Right forelimb (tissue), 1 donor: ENCODE data around the gene MAPK6.
"Not testable (repeated sequence)": the region's sequence is repeated elsewhere in the genome, so short reads cannot be mapped to it uniquely, and the experiment has no call there.

Source experiments
- DNase-seq: peaks from one replicate; pipeline ENCODE4 v3.0.0-alpha.2; 2018

MAPK6 gene

DNA sequence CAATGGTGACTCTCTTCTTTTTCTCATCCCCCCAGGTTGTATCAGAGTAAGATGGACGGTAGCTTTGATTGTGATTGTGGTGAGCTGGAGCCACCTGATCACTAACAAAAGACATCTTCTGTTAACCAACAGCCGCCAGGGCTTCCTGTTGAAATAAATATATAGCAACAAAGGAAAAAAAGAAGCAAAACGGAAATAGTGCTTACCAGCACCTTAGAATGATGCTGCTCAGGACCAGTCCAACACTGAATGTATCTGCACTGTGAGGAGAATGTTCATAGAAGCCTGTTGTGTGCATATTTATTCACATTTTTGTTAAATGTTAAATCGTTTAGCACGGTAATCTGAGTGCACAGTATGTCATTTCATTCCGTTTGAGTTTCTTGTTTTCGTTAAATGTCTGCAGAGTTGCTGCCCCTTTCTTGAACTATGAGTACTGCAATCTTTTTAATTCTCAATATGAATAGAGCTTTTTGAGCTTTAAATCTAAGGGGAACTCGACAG is 26.8 kb downstream of the MAPK6 start:
- not testable (repeated sequence) for DNase-seq

DNA sequence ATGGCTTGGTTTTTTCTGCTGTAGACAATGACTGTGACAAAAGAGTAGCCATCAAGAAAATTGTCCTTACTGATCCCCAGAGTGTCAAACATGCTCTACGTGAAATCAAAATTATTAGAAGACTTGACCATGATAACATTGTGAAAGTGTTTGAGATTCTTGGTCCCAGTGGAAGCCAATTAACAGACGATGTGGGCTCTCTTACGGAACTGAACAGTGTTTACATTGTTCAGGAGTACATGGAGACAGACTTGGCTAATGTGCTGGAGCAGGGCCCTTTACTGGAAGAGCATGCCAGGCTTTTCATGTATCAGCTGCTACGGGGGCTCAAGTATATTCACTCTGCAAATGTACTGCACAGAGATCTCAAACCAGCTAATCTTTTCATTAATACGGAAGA is 27.5 kb downstream of the MAPK6 start:
- not testable (repeated sequence) for DNase-seq

- no peak for DNase-seq
These were observed 31.4 kb downstream of the MAPK6 start for GRCh38 chr15:52050416-52050815.

- DNase-seq: no peak
These were observed 33.3 kb downstream of the MAPK6 start for GRCh38 chr15:52052066-52052935.

DNA sequence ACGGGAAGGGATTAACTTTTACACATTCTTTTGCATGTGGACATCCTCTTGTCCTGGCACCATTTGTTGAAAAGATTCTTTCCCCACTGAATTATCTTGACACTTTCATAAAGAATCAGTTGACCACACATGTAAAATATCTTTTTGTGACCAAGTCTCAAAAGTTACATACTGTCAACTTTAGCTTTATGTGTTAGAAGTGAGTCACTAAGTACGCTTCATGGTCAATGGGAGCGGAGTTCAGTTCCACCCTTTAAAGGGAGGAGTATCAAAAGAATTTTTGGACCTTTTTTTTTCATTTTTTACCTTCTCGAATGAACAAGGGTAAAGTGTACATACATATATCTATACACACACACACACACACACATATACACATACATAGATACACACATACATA is 35.4 kb downstream of the MAPK6 start:
- no peak for DNase-seq

DNA sequence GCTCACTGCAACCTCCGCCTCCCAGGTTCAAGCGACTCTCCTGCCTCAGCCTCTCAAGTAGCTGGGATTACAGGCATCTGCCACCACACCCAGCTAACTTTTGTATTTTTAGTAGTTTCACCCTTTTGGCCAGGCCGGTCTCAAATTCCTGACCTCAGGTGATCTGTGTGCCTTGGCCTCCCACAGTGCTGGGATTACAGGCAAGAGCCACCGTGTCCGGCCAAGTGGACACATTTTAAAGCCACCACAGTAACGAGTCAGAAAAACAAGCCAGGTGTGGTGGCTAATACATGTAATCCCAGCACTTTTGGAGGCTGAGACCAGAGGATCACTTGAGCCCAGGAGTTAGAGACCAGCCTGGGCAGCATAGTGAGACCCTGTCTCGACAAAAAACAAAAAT is 35.8 kb downstream of the MAPK6 start:
- DNase-seq: not testable (repeated sequence)

GRCh38 chr15:52056001-52056400 is 37.0 kb downstream of the MAPK6 start:
- no peak for DNase-seq

DNA sequence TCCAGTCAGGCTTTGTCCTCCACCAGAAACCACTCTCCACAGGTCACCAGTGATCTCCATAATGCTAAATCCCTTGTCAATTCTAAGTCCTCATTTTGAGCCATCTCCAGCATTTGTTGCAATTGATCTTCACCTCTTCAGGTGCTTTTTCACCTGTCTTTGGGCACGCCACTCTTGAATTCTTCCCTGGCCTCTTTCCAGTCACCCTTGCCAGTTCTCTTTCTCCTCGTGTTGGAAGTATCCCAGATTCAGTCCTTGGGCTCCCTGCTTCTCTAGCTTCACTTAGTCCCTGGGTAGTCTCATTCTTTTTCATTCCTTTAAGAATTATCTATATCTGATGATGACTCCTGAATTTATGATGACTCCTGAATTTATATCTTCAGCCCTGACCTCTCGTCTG is 37.5 kb downstream of the MAPK6 start:
- DNase-seq: no peak

GRCh38 chr15:52057996-52058395 is 39.0 kb downstream of the MAPK6 start:
- no peak for DNase-seq

GRCh38 chr15:52060501-52060900 is 41.5 kb downstream of the MAPK6 start:
- DNase-seq: no peak

DNA sequence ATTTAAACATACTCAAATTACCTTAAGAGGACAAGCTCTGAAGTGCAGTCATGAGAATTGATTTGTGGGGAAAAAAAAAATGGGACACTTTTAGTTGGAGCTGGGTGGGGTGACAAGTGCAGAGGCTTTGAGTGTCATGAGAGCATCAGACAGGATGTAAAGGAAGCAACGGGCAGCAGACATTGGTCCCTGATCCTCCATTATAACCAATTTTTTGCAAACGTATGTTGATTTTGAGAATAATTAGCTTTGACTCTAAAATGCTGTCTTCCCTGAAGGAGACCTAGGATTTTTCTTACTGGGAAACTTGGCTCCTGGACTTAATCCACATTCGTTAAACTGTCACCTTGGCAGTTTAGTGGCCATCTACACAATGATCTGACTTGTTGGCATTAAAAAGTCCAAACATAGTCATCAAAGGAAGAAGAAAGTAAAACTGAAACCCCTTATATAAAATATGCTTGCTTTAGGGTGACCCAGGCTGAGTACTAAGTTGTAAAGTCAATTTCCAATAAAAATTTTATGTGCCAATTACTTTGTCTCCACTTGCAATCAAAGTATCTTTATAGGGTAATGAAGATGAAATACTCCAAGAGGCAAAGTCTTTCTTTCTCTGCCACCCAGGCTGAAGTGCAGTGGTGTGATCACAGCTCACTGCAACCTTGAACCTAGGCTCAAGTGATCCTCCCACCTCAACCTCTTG is 48.0 kb downstream of the MAPK6 start:
- DNase-seq: no peak

- no peak for DNase-seq
These were observed 48.5 kb downstream of the MAPK6 start for GRCh38 chr15:52067545-52067926.

- no peak for DNase-seq
These were observed 49.1 kb downstream of the MAPK6 start for GRCh38 chr15:52068004-52068615.

DNA sequence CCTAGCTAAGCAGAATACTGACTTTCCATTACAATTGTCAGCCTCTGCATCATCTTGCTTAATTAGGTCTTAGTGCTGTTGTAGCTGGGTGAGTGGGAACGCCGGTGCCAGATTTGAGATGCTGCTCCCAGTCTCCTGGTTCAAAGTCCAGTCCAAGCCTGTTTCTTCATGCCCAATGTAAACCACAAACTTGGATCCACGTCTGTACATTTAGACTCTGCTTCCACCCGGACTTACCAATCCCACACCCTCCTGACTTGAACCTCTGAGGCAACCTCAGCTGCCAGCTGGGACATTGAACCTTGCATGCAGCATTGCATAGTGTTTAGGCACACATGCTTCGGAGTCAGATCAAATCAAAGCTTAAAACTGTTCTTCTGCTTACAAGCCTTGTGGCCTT is 50.5 kb downstream of the MAPK6 start:
- no peak for DNase-seq

GRCh38 chr15:52071570-52071969 is 52.6 kb downstream of the MAPK6 start:
- no peak for DNase-seq

- DNase-seq: no peak
These were observed 58.1 kb downstream of the MAPK6 start for GRCh38 chr15:52076889-52077781.

GRCh38 chr15:52078197-52078875 is 59.3 kb downstream of the MAPK6 start:
- DNase-seq: no peak

DNA sequence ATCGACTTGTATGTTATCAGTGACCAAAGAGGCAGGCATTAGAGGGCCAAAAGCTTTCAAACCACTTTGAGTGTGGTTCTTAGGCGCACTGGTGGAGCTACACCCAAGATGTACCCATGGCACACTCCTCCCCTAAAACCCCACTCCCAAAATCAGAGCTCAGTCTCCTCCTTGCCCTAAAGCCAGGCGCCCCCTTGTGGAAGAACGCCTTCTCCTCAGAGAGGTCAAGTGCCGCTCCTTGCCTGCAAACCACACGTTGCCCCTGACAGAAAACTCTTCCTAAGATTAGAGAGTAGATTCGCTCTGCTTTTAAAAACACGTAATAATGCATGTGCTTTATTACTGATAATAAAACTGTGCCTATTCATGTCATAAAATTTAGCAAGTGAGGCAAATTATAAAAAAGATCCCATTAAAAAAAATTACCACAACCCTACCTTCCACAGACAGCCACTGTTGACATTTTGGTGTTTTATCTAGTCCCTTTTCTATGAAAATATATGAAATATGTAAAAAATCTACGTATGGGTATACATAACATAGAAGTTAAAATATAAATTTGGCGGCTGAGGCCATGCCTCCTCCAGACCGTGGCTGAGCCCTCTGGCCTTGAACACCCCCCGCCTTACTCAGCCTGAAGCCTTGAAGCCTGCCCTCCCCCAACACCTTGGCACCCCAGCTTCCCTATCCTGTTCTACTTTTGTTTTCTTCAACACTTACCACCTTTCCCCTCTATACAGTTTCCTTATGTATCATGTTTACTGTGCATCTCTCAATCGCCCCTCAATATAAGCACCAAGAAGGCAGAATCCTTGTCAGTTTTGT is 60.1 kb downstream of the MAPK6 start:
- DNase-seq: peak; percentile 69

GRCh38 chr15:52080031-52080430 is 61.0 kb downstream of the MAPK6 start:
- DNase-seq: no peak

- DNase-seq: no peak
These were observed 61.8 kb downstream of the MAPK6 start for GRCh38 chr15:52080706-52081392.
